Ramos (cell line): ENCODE data around the gene MAPKAPK5.
"Not testable (repeated sequence)": the region's sequence is repeated elsewhere in the genome, so short reads cannot be mapped to it uniquely, and the experiment has no call there.

ENCODE experiments used
- in situ Hi-C: fragments of 300-500 bp; cut with MboI; formaldehyde crosslinking; loops from one replicate; pipeline ENCODE4 v1.14.3; 2022; ENCODE audit warnings: low sequenced_read_pairs; ENCODE audit not compliant: unreplicated experiment

Gene MAPKAPK5

GRCh38 chr12:111873113-111873512 is 31.1 kb downstream of the MAPKAPK5 start:
- in situ Hi-C loops = no loop called here

- in situ Hi-C loops = no loop called here
Observed at GRCh38 chr12:111881716-111882115, 39.7 kb downstream of the MAPKAPK5 start.

- in situ Hi-C loops = no loop called here
Observed at GRCh38 chr12:111886662-111887545, 44.9 kb downstream of the MAPKAPK5 start.

- in situ Hi-C loops = no loop called here
Observed at GRCh38 chr12:111887926-111888745, 46.1 kb downstream of the MAPKAPK5 start.

- in situ Hi-C loops = no loop called here
Observed at GRCh38 chr12:111893287-111893686, 51.3 kb downstream of the MAPKAPK5 start.

- in situ Hi-C loops = no loop called here
Observed at GRCh38 chr12:111894556-111894955, 52.5 kb downstream of the MAPKAPK5 start.

- in situ Hi-C loops = no loop called here
Observed at GRCh38 chr12:111901182-111901581, 59.2 kb downstream of the MAPKAPK5 start.

- in situ Hi-C loops = no loop called here
Observed at GRCh38 chr12:111904446-111904975, 62.5 kb downstream of the MAPKAPK5 start.

- in situ Hi-C loops = no loop called here
Observed at GRCh38 chr12:111905502-111905901, 63.5 kb downstream of the MAPKAPK5 start.

GRCh38 chr12:111907740-111908139 is 65.7 kb downstream of the MAPKAPK5 start:
- in situ Hi-C loops = no loop called here

GRCh38 chr12:111925171-111925570 is 83.1 kb downstream of the MAPKAPK5 start:
- in situ Hi-C loops = no loop called here

- in situ Hi-C loops = no loop called here
Observed at GRCh38 chr12:111926631-111927030, 84.6 kb downstream of the MAPKAPK5 start.

GRCh38 chr12:111927346-111927745 is 85.3 kb downstream of the MAPKAPK5 start:
- in situ Hi-C loops = no loop called here

GRCh38 chr12:111932241-111932640 is 90.2 kb downstream of the MAPKAPK5 start:
- in situ Hi-C loops = no loop called here

GRCh38 chr12:111936869-111937268 is 94.8 kb downstream of the MAPKAPK5 start:
- in situ Hi-C loops = no loop called here

GRCh38 chr12:111937429-111937828 is 95.4 kb downstream of the MAPKAPK5 start:
- in situ Hi-C loops = no loop called here

- in situ Hi-C loops = loop anchor here (10.0 kb wide), 1 partner anchor 442 kb away; the partner anchor contains the start of gene HECTD4
Observed at GRCh38 chr12:111942557-111942956, 100.5 kb downstream of the MAPKAPK5 start.

GRCh38 chr12:111943929-111944328 is 101.9 kb downstream of the MAPKAPK5 start:
- in situ Hi-C loops = loop anchor here (10.0 kb wide), 1 partner anchor 441 kb away; the partner anchor contains the start of gene HECTD4

GRCh38 chr12:111950961-111951676 is 109.1 kb downstream of the MAPKAPK5 start:
- in situ Hi-C loops = not testable (repeated sequence)
